Dedifferentiated amniotic fluid mesenchymal stem cell (primary cell): Measurements from ENCODE around the gene PRC1.

Experiments used
- DNase-seq: peaks from one replicate; pipeline ENCODE4 v3.0.0-alpha.2; 2016; ENCODE audit errors: extremely low spot score

Gene PRC1

DNA sequence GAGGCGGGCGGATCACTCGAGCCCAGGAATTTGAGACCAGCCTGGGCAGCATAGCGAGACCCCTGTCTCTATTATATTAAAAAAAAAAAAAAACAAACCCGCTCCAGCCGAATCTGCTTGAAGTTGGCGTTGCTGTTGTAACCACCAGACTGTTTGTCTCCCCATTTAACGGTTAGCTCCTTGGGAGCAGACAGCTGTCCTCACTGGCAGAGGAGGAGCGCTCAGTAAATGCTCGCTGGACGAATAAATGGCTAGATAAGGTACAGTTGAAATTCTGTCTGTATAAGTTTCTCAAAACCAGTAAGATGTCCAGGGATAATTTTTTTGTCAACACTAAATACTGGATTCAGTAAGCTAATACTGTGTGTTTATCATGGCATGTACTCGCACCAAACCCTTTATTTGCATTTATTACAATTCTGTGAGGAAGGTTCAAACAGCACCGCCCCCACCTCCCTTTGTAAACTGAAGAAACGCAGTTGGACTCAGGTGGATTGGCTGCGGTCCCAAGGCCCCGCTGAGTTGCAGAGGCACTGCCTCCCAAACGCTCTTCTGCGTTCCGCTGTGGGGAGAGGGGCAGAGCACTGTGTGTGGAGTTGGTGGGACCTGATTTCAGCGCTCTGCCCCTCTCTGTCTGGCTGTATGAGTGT lies 38.6 kb downstream of the PRC1 start:
- no peak for DNase-seq

DNA sequence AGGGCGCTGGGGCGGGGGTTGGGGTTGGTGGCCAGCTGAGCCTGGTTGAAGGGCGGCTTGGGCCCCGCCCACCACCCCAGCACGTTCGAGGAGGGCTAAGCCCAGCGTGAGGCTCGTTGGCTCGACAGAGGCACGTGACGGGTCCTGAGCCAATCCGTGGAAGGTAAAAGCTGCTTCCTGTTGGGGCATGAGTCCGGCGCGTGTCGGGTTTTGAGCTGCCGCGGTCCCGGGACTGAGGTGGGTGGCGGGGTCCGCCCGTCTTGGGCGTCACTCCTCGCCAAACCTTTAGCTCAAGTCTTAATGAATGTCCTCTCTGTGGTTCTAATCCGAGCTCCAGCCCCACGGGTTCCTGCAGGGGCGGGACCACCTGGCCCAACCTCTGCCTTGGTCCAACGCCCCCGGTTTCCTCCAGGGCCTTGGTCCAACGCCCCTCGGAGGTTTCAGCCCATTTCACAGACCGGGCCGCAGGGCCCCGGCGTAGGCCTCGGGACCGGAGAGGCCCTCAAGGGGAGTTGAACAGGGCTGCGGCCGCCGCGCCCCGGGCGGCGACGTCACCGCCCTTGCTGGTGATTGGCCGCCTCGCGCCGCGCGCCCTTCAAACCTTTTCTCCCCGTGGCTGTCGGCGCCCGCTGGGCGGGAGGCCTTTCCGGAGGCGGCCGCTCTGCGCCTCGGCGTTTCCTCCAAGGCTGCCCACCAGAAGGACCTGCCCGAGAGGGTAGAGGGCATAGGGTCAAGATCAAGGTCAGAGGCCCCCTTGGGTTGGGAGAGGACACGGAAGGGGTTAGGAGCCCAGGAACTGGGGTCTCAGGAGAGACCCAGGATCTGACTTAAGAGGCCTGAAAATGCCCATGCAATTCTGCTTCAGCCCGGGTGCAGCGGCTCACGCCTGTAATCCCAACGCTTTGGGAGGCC lies 39.4 kb downstream of the PRC1 start, which contains the start of gene RCCD1:
Gene RCCD1, plus strand, starts transcription at position 173 of the 912 bp plus-strand sequence. CDS start 1,851 bp downstream, outside the sequence.
- peak; percentile 93 for DNase-seq

DNA sequence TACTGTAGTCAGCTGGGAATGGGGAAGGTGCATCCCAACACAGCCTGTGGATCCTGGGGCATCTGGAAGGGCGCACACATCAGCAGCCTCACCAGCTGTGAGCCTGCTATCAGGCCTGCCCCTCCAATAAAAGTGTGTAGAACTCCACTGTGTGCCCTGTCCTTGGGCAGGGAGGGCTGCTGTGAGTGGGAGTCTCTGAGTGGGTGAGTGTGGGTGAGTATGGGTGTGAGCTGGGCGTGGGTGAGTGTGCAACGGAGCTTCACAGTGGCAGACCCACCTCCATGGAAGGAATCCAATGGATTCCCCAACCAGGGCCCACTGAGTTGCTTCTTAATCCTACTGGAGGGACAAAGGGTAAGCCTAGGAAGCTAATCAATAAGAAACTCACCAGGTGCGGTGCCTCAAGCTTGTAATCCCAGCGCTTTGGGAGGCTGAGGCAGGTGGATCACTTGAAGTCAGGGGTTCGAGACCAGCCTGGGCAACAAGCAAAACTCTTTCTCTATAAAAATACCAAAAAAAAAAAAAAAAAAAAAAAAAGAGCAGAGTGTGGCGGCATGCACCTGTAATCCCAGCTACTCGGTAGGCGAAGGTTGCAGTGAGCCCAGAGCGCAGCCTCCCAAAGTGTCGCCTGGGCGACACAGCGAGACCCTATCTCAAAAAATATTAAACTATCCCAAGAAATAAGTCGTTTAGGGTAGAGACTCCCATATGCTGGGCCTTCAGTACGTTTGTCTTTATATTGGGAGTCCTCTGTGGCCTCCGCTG lies 40.2 kb downstream of the PRC1 start:
- no peak for DNase-seq

DNA sequence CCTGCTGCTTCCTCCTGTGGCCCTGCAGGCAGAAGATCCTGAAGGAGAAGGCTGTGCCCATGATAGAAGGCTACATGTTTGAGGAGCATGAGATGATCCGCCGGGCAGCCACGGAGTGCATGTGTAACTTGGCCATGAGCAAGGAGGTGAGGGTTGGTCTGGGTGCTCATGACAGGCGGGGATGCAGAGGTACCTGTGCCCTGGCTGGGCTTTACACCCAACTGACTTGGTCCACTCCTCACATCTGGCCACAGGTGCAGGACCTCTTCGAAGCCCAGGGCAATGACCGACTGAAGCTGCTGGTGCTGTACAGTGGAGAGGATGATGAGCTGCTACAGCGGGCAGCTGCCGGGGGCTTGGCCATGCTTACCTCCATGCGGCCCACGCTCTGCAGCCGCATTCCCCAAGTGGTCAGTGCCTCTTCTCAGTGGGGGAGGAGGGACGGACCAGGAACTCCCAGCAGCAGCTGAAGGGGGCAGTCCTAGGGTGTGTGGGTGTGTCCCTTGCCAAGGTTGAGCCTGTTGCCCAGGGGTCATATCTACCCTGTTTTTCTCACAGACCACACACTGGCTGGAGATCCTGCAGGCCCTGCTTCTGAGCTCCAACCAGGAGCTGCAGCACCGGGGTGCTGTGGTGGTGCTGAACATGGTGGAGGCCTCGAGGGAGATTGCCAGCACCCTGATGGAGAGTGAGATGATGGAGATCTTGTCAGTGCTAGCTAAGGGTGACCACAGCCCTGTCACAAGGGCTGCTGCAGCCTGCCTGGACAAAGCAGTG lies 41.2 kb downstream of the PRC1 start:
- DNase-seq, result no peak

DNA sequence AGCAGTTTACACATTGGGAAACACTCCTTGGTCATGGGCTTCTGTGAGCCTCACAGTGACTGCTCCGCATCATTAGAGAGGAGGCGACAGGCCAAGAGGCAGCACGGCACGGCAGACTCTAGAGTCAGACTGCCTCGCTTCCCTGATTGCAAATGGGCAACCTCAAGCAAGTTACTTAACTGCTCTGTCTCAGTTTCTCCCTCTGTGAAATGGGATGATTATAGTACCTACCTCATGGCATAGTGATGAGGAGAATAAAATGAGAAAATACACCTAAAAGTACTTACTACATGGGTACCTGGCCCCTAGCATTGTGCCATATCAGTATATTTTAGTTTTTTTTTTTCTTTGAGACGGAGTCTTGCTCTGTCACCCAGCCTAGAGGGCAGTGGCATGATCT lies 43.7 kb downstream of the PRC1 start:
- DNase-seq, result no peak

DNA sequence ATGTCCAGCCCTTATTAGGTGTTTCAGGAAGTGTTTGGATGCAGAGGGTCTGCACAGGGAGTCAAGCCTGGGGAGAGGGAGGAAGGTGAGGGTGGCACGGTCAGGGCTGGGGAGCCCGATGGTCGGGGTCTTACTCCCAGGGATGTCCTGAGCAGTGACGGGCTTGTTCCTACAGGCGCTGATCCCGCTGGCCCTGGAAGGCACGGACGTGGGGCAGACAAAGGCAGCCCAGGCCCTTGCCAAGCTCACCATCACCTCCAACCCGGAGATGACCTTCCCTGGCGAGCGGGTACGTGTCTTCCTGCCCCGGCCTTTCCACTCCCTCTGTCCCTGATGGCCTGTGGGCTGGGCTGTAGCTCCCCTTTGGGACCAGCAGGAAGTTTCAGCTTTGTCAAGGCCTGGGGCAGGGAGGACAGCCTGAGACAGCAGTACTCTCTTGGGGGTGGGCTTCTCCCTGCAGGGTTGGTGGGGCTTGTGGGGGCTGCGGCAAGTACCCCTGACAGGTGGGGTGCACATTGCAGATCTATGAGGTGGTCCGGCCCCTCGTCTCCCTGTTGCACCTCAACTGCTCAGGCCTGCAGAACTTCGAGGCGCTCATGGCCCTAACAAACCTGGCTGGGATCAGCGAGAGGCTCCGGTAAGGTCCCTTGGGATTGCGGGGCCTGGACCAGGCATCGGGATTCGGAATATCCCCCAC lies 44.2 kb downstream of the PRC1 start:
- DNase-seq, result no peak

DNA sequence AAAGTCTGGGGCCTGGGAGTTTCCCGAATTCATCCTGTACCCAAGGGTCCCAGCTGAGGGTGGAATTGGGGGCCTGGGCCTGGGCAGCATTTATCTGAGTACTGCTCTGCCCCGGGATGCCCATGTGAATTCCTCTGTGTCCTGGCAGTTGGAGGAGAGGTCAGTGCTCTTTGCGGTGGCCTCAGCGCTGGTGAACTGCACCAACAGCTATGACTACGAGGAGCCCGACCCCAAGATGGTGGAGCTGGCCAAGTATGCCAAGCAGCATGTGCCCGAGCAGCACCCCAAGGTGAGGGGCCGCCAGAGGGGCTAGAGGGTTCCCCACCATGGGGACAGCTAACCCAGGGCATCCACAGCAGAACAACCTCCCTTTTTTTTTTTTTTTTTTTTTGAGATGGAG lies 45.8 kb downstream of the PRC1 start:
- no peak for DNase-seq

DNA sequence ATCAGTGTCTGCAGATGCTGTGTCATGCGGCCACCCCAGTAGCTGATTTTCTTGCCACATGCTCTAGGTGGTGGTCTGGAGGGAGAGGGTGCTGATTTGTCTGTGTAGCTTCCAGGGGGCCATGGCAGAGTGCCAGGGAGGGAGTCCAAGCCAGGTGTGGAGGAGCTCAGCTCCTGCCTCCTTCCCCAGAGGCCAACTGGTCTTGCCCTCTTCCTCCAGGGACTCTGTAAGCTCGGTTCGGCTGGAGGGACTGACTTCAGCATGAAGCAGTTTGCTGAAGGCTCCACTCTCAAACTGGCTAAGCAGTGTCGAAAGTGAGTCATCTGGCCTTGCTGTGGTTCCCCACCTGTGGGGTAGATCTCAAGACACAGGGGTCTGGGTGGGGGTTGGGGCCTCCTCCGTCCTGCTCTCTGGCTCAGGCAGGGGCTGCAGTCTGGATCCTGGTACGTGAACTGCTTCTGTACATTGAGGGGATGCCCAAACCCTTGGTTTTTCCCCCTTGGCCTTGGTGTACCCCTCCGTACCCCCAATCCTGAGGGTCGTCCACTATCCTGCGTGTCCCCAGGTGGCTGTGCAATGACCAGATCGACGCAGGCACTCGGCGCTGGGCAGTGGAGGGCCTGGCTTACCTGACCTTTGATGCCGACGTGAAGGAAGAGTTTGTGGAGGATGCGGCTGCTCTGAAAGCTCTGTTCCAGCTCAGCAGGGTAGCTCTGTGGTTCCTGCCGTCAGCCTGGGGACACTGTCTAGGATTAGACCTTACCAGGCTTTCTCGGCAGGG lies 46.6 kb downstream of the PRC1 start:
- no peak for DNase-seq

DNA sequence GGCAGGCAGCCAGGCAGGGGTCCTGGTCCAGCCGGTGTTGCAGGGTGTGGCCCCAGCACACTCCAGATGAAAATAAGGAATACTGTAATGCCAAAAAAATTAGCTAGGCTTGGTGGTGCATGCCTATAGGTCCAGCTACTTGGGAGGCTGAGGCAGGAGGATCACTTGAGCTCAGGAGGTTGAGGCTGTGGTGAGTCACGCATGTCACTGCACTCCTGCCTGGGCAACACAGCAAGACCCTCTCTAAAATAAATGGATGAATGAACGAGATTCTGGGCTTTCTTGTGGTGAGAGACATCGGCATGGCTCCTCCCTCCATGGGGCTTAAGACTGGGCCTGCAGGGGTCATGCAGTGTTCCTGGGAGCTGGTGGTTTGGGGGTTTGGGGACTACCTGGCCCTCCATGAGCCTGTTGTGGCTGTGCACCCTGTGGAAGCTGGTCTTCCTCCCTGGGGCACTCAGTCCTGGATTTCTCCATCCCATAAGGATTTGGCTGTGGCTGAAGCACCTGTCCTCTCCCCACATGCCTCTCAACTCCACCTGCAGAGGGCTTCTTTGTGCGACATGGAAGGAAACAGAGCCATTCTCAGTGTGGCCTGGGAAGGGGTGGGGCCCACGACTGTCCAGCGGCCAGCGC lies 47.3 kb downstream of the PRC1 start:
- DNase-seq, result no peak

DNA sequence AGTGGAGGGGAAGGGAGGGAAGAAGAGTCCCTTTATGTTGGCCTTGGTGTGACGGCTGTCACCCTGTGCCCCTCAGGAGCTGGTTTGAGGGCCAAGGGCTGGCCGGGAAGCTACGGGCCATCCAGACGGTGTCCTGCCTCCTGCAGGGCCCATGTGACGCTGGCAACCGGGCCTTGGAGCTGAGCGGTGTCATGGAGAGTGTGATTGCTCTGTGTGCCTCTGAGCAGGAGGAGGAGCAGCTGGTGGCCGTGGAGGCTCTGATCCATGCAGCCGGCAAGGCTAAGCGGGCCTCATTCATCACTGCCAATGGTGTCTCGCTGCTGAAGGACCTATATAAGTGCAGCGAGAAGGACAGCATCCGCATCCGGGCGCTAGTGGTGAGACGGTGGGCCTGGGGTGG lies 47.8 kb downstream of the PRC1 start:
- DNase-seq, result no peak

DNA sequence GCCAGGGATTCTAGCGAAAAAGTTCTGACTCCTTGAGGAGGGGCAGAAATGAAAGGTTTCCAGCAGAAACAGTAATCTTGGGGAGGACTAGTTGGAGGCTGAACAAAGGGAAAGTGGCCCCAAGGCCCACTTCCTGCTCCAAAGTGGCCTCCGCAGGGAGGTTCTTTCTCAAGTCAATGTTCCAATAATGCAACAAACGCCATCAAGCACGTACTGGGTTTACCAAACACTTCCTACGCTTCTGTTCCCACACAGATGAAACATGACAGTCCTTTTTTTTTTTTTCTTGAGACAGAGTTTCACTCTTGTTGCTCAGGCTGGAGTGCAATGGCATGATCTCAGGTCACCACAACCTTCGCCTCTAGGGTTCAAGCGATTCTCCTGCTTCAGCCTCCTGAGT lies 49.2 kb downstream of the PRC1 start:
- no peak for DNase-seq

DNA sequence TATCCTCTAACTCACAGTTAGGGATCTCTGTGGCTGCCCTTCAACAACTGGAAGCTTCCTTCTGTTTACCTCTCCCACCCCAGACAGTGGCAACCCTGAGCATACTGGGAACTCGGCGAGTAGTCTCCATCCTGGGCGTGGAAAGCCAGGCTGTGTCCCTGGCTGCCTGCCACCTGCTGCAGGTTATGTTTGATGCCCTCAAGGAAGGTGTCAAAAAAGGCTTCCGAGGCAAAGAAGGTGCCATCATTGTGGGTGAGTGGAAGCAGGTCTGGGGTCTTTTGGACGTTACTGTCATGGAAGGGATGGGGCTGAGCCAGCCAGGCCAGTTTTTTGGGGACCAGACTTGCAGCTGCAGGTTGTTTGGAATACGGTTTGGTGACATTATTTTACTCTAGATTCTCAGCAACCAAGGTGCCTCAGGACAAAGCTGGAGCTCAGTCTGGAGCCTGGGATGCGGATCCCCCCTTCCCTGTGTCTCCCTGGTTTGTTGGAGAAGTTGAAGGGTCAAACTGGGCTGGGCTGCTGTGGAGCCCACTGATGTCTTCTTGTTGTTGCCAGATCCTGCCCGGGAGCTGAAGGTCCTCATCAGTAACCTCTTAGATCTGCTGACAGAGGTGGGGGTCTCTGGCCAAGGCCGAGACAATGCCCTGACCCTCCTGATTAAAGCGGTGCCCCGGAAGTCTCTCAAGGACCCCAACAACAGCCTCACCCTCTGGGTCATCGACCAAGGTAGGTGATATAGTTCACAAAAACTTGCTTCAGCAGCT lies 51.8 kb downstream of the PRC1 start:
- no peak for DNase-seq

DNA sequence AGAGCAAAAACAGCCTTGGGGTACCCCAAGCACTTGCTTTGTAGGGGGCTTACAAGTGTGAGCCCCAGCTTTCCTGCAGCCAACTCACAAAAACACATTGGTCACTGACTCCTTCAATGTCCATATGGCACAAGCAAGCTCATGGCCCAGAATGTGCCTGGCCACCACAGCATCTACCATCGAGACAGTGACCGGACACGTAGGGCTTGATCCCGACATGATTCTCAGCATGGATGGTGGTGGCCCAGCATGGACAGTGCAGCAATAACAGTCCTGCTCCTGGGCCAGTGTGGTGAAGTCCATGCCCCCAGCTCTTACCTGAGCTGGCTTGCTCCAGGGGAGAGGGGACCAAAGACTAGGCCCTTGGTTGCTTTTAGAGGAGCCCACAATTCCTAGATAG lies 53.3 kb downstream of the PRC1 start:
- DNase-seq, result no peak

DNA sequence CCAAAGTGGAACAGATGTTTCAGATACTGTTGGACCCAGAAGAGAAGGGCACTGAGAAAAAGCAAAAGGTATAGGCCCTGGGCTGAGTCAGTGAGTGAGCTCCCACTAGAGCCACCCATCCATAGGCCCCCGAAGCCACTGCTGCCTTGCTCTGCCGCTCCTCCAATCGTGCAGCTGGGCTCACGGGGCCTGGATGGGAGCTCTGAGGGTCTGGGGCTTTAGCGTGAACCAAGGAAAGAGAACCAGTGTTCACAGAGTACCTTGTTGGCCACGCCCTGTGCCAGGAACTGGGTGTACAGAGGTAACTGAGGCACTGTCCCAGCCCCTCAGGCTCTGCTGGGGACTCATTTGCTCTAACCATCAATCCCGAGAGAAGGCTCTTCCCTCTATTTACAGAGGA lies 54.6 kb downstream of the PRC1 start:
- DNase-seq, result no peak

DNA sequence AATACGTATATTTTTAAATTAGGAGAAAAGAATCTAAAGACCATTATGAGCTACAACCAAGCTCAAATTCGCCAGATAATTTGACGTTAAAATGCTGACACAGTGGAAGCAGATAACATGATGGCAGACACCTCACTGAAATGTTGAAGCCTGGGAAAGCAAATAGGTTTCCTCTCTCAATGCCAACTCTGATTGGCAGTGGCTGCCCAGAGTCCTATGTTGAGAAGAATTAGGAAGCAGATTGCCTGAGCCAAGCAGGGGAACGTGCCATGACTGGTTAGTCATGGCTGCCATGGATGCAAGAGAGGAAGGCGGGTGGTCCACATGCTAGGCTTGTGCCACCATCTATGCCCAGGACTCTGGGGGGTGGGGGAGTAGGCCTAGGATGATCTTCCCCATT lies 56.1 kb downstream of the PRC1 start:
- DNase-seq, result no peak

DNA sequence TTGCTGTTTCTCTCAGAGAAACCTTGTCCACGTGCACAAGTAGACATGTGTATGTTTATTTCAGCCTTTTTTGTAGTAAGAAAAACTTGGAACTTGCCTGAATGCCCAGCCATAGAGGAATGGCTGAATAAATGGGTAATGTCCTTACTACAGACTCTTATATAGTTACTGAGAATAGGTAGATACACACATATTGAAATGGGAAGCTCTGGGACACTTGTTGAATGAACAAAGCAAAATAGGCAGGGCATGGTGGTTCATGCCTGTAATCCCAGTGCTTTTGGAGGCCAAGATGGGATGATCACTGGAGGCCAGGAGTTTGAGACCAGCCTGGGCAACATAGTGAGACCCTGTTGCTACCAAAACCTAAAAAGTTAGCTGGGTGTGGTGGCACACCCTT lies 57.5 kb downstream of the PRC1 start:
- no peak for DNase-seq

DNA sequence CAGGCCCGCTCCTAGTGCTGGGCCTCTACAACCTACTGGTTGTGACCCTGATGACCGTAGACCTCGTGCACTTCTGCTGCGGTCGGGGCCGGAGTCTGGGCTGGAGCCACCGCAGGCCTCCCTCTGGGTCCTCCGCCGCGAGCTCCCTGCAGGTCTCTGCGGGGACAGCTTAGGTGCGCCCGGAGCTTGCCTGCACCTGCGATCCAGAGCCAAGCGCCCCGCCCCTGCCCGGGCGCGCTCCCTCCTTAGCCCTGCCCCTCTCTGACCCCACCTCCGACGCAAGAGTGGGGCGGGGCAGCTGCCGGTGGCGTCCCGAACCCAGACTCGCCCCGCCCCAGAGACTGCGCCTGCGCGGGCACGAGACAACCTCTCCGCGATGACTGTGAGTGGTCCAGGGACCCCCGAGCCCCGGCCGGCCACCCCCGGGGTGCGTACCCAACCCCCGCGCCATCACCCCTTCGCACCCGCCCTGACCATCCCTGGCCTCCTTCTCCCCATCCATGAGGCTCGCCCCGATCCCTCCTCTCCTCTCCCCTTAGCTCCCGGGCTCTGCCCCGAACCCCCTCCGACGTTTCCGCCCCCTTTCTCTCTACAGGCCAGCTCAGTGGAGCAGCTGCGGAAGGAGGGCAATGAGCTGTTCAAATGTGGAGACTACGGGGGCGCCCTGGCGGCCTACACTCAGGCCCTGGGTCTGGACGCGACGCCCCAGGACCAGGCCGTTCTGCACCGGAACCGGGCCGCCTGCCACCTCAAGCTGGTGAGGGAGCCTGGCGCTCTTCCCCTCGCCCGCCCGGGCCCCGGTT lies 59.2 kb downstream of the PRC1 start, which contains the start of gene UNC45A:
Gene UNC45A, plus strand, starts transcription at position 337 of the 803 bp plus-strand sequence. Its CDS starts 40 bp downstream, at position 377.
- peak; percentile 57 for DNase-seq
